Measurements from ENCODE around the gene GAS2L2.
"Not testable (repeated sequence)": the region's sequence is repeated elsewhere in the genome, so short reads cannot be mapped to it uniquely, and the experiment has no call there.

Gene GAS2L2

DNA sequence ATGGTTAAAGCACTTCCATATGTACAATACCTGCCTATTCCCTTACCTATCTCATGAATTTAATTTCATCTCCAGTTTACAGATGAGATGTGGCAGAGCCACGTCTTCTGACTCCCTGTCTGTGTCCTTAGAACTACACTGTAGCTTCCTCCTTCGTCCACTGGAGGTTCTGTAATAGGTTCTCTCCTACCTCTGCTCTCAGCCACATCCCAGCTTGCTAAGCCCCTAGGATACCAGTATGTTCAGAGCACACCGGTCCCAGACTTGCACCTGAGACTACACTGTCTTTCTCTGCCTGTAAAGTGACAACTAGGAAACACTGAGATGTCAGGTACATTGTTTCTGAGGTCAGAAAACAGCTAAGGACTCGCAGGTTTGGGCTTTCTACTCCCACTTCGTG, 25.4 kb downstream of the GAS2L2 start:
- no peak for DNase-seq (ENCODE audit: low read depth)

DNA sequence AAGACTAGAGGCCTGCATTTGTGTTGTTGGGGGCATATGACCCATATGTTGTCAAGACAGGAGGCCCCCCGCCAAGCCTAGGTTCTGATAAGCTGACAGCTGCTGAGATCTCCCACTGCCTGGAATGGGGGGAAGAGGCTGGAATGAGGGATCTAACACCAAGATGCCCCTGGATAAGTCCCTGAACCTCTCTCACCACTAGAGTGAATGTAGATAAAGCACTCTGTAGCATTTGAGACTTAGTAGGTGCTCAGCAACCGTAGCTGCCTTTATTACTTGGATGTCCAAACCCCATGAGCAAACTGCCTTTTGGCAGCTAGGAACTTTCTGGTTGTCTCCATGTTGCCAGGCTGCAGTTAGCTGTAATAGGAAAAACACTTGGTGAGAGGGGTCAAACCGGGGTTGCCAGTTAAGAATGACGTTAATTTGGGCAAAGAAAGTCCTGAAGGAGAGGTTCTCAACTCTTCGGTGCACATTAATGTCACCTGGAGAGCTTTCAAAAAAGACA, 26.0 kb downstream of the GAS2L2 start:
- no peak for DNase-seq (ENCODE audit: low read depth)

DNA sequence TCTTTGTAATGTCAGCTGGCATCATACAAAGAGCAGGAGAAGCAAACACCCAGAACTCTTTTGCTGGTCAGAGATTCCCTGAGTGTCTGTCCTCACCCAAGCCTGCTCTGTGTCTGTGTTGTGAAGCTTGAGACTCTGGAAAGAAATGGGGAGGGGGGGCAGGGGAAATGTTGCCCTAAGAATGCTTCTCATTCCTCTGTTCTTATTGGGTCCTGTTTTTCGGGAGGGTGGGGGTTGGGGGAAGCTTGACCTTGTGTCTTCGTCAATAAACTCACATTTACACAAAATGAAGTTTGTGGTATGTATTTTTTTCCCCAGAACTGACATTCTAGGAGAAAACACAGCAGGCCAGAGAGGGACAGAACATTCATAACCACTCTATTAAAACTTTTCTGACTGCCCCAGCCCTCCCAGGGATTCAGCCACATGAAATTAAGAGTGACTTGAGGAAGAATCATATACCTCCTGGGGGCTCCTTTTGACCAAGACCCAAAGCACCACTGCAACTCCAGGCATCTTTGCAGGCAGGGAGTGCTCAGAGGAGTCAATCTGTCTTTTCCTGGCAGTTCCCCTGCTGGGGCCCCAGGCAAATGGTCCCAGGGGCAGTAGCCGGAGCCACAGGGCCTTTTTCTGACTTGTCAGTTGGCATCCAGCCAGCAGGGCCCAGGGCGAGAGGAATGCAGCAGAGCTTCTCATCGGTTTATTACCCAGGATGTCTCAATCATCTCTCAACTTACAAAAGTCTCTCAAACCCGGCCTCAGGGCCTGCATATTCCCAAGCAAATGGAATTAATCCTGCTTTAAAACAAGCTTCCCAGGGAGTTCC, 26.7 kb downstream of the GAS2L2 start:
- DNase-seq (ENCODE audit: low read depth) = no peak

- no peak for DNase-seq (ENCODE audit: low read depth)
These were observed 27.3 kb downstream of the GAS2L2 start for GRCh38 chr17:35725802-35726126.

DNA sequence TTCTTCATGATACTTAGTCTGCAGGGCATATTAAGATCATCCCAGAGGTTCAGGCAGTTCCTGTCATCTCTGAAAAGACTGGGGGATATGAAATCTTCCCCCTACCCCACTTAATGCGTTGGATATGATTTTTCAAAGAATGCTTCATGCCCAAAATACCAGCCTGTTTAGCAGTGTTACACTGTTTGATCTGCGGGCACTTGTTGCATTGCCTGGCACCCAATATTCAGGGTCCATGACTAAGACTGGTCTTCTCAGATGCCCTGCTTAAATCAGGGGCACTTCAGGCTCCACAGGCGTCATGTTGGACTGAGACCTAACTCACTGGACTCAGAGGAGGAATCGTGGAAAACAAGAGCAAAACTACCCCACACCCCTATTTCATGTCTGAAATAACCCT, 28.0 kb downstream of the GAS2L2 start:
- DNase-seq (ENCODE audit: low read depth) = no peak

DNA sequence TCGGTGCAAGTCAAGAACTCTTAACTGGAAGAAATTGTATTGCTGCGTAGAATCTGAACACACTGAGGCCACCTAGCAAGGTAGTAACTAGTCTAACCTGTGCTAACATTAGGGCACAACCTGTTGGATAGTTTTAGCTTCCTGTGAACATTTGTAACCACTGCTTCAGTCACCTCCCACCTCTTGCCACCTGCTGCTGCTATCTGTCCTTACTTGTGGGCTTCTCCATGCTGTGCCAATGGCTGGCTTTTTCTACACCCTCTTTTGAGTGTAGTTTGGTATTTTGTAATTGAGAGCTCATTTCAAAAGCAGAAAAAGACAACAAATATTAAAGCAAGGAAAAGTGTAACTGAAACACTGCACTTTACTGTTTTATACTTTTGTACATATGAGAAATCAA, 29.3 kb downstream of the GAS2L2 start:
- DNase-seq (ENCODE audit: low read depth) = no peak

DNA sequence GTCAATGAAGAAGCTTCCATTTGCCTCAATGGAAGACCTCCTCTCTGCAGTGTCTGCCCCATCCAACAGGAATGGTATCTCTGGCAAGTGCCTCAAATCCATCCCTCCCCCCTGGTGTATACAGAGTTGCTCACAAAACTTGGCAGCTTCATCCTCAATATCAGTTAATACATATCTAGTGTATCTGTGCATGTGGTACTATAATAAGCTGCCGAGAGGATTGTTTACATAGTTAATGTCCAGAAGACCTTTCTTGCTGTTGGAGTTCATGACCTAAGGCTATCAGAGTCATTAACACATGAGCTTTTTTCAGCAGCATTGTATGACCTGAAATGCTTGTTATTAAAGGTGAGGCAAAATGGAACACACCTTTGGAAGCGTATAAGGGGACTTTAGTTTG, 35.6 kb downstream of the GAS2L2 start:
- DNase-seq (ENCODE audit: low read depth) = no peak

DNA sequence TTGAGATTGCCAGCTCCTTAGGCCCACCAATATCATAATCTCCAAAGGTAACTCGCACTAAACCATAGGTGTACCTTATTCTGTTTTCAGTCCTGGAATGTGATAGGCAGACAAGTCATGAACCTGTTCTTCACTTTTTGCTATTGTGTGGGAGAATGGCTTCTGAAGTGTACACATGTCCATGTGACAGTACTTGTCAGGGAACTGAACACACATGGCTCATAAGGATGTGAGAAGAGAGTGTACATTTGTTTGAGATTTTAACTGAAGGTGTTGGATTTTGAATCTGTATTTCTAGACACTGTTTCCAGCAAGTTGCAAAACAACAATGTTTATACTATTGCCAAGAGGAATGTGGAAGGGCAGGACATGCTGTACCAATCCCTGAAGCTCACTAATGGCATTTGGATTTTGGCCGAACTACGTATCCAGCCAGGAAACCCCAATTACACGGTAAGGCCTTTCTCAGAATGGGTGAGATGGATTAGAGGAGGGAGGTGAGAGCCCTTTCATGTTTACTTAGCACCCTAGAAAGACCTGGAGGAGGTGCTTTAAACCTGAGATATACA, 36.1 kb downstream of the GAS2L2 start:
- no peak for DNase-seq (ENCODE audit: low read depth)

DNA sequence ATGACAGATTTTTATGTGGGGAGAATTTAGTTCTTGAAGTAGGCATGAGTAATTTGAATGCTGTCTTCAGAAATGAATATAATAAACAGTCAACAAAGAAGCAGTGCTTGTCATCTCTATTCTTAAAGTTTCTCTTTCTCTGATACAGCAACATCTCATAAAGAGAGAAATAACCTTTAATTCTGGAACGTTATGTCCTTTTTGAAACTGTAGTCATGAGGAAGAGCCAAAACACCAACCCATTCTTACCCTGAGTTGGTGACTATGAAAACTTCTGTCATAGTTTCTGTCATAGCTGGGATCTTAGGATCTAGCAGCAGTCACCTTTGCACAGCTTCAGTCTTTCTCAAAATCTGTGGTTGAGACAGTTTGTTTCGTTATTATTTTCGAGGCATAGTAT, 36.9 kb downstream of the GAS2L2 start:
- no peak for DNase-seq (ENCODE audit: low read depth)

GRCh38 chr17:35715416-35715815, 37.6 kb downstream of the GAS2L2 start:
- no peak for DNase-seq (ENCODE audit: low read depth)

GRCh38 chr17:35714988-35715387, 38.1 kb downstream of the GAS2L2 start:
- DNase-seq (ENCODE audit: low read depth) = no peak

DNA sequence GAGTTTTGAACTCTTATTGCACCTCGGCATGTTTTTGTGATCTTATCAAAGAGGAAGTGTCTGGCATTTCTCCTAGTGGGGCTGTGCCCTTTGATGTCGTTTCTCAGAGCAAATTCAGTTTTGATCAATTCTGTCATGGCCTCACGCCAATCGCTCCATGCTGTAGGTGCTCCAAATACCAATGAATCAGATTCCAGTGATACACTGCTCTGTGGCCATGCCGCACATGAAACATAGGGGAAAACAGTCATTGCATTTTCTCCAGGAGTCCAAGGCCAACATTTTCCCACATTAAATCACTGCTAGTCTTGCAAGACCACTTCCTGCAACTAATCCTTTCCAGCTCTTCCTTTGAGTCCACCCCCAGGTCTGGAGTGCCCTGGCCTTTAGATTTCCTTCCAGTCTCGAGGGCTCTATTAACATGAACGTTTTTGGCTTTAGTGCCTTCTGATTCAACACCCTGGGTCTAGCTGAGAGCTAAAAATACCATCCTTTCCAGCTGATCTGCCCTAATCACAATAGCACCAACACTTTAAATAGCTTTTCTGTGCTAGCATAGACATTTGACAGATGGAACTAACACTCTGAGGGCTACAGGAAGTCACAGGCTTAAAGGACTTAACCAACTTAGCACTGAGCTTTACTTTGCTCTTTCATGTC, 39.8 kb downstream of the GAS2L2 start:
- no peak for DNase-seq (ENCODE audit: low read depth)

DNA sequence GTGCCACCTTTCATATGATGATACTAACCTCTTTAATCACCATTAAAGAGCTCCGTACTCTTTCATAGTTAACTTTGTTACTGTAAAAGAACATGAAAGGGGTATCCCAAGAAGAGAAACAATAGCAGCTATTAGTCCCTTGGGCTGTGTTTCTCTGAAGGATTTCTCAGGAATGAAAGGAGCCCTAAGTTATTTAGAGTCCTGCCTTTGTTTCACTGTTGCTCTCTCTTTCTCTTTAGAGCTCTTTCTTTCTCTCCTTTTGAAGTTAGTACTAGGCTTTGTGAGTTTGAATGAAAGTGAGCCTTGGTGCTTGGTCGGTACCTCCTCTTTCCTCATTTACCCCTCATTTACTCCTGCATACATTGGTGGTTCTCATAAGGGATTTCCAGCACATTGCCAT, 42.1 kb downstream of the GAS2L2 start:
- DNase-seq (ENCODE audit: low read depth) = no peak

- DNase-seq (ENCODE audit: low read depth) = no peak
These were observed 43.2 kb downstream of the GAS2L2 start for GRCh38 chr17:35709874-35710273.

DNA sequence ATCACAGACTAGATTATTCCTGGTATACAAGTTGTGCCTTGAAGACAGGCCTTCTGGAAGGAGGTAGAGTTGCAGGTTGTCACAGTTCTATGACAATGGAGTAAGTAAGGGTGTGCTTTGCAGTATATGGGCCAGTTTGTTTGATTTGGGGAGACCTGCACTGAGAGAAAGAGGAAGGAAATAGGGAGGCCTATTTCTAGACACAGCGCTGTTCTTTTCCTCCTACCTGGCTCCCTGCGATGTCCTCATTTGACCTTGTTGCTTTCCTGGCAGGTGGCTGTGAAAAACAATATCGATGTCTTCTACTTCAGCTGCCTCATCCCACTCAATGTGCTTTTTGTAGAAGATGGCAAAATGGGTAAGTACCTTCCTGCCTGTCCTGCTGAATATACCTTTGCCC, 44.1 kb downstream of the GAS2L2 start:
- no peak for DNase-seq (ENCODE audit: low read depth)

- no peak for DNase-seq (ENCODE audit: low read depth)
These were observed 44.9 kb downstream of the GAS2L2 start for GRCh38 chr17:35708149-35708548.

- no peak for DNase-seq (ENCODE audit: low read depth)
These were observed 47.3 kb downstream of the GAS2L2 start for GRCh38 chr17:35705705-35706104.

DNA sequence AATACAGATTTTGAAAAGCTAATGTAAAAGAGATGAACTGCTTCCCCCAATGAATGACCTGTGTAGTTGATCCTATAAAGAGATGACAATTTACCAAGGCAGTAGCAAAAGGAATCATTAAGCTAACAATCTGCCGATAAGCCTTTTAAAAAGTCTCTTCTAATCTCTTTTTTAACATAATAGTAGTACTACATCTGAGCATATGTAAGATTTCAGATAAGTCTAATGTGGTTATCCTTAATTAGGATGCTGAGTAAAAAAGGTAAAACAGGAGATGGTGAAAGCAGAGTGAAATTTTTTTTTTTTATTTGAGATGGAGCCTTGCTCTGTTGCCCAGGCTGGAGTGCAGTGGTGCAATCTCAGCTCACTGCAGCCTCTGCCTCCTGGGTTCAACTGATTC, 47.8 kb downstream of the GAS2L2 start:
- DNase-seq (ENCODE audit: low read depth) = no peak

- DNase-seq (ENCODE audit: low read depth) = not testable (repeated sequence)
These were observed 49.7 kb downstream of the GAS2L2 start for GRCh38 chr17:35703308-35703707.

DNA sequence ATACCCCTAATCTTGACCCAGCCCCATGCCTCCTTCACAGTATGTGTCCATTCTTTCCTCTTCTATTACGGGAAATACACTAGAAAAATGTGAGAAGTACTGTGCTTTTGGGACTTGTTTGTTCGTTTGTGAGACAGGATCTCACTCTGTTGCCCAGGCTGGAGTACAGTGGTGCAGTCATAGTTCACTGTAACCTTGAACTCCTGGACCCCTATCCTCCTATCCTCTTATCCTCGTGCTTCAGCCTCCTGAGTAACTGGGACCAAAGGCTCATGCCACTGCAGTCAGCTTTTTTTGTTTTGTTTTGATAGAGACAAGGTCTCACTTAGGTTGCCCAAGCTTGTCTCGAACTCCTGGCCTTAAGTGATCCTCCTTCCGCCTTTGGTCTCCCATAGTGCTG, 51.5 kb downstream of the GAS2L2 start:
- DNase-seq (ENCODE audit: low read depth) = no peak

GRCh38 chr17:35700150-35700549, 52.9 kb downstream of the GAS2L2 start:
- DNase-seq (ENCODE audit: low read depth) = no peak

- no peak for DNase-seq (ENCODE audit: low read depth)
These were observed 54.2 kb downstream of the GAS2L2 start for GRCh38 chr17:35698800-35699199.

GRCh38 chr17:35695613-35696012, 57.4 kb downstream of the GAS2L2 start:
- DNase-seq (ENCODE audit: low read depth) = no peak

Measured in T-helper 22 cell (primary cell).